HepG2 (cell line): ENCODE measurements around the gene FAM53C. TPM values are rescaled to one million over a fixed set of nuclear protein-coding genes. Genes with fewer than 3 reads are reported as not detected.
A peak's percentile ranks its signal among the peaks of the same experiment; 100 is the strongest.

Experiments
- ADNP ChIP-seq: sonication (generic); formaldehyde crosslinking; IDR thresholded peaks from 2 replicates; pipeline ENCODE4 v1.4.0; 2020; ENCODE audit warnings: missing genetic modification reagents
- GTF3A ChIP-seq: sonication (generic); formaldehyde crosslinking; conservative IDR thresholded peaks from 2 replicates; pipeline ENCODE4 v1.4.0; 2020; ENCODE audit warnings: mild to moderate bottlenecking, missing genetic modification reagents
- HMGXB4 ChIP-seq, 2 experiments: sonication (generic) in 1 of 2; formaldehyde crosslinking in 1 of 2; IDR thresholded peaks; 2 replicates each; pipeline versions ENCODE4 v1.4.0 to v1.6.1; 2018 to 2020; ENCODE audit warnings: missing genetic modification reagents in 2 of 2, borderline replicate concordance in 1 of 2, low read depth in 1 of 2, mild to moderate bottlenecking in 1 of 2, missing biosample characterization in 1 of 2
- KDM6A ChIP-seq: IDR thresholded peaks from 2 replicates; pipeline ENCODE4 v1.6.1; 2016; ENCODE audit warnings: low read depth
- MAFK ChIP-seq, 2 experiments: IDR thresholded peaks in 1 of 2; conservative IDR thresholded peaks in 1 of 2; 2 replicates each; pipeline ENCODE4 v1.6.1; 2011; ENCODE audit warnings: improper control_type of control experiment in 2 of 2, low read length in 2 of 2
- MBD4 ChIP-seq: IDR thresholded peaks from 2 replicates; pipeline ENCODE4 v1.6.1; 2012; ENCODE audit warnings: low read length, inconsistent platforms, borderline replicate concordance
- MZF1 ChIP-seq: sonication (generic); formaldehyde crosslinking; IDR thresholded peaks from 2 replicates; pipeline ENCODE4 v1.8.1; 2023; ENCODE audit warnings: mild to moderate bottlenecking, missing genetic modification reagents, borderline replicate concordance
- NFRKB ChIP-seq: fragments of 450-650 bp; IDR thresholded peaks from 2 replicates; pipeline ENCODE4 v1.6.1; 2017
- ZNF782 ChIP-seq: sonication (generic); formaldehyde crosslinking; IDR thresholded peaks from 2 replicates; pipeline ENCODE4 v1.4.0; 2020; ENCODE audit warnings: missing genetic modification reagents, mild to moderate bottlenecking, borderline replicate concordance
- ZSCAN25 ChIP-seq: sonication (generic); formaldehyde crosslinking; IDR thresholded peaks from 2 replicates; pipeline ENCODE4 v1.8.0; 2022; ENCODE audit warnings: mild to moderate bottlenecking, missing genetic modification reagents
- ZSCAN30 ChIP-seq: sonication (generic); formaldehyde crosslinking; IDR thresholded peaks from 2 replicates; pipeline ENCODE4 v1.5.0; 2020; ENCODE audit warnings: mild to moderate bottlenecking, missing genetic modification reagents
- polyA plus RNA-seq, 8 experiments: library from polyadenylated mRNA; depleted of rRNA in 3 of 8; stranded (reverse) in 7 of 8; unstranded in 1 of 8; fragments of >200 nt; fragmentation: Illumina TruSeq in 4 of 8; extraction: Trizol in 4 of 8; gene quantifications; 2 replicates each; pipeline versions ENCODE4 v1.2.1 to v1.2.3, GENCODE V29; 2011 to 2016; ENCODE audit warnings: low read depth in 4 of 8, missing spikeins in 1 of 8, mixed read lengths in 1 of 8; ENCODE audit not compliant: insufficient read depth in 1 of 8
- total RNA-seq, 5 experiments: library from RNA; depleted of rRNA; stranded (reverse); fragments of >200 nt; fragmentation: Illumina TruSeq; extraction: Trizol; gene quantifications; 2 replicates each; pipeline ENCODE4 v1.2.3, GENCODE V29; 2016; ENCODE audit warnings: low read depth in 1 of 5
- TF ChIP-seq, protein P1 (sequence below): IDR thresholded peaks from 2 replicates; pipeline ENCODE4 v1.6.1; 2016; ENCODE audit warnings: missing biosample characterization, missing genetic modification reagents, low read depth
- TF ChIP-seq, protein P2 (sequence below): sonication (generic); formaldehyde crosslinking; conservative IDR thresholded peaks from 2 replicates; pipeline ENCODE4 v1.5.0; 2020; ENCODE audit warnings: missing genetic modification reagents
- TF ChIP-seq, protein P3 (sequence below): sonication (generic); formaldehyde crosslinking; IDR thresholded peaks from 2 replicates; pipeline ENCODE4 v1.4.0; 2020; ENCODE audit warnings: missing genetic modification reagents, low read depth, mild to moderate bottlenecking, borderline replicate concordance
- TF ChIP-seq, protein P4 (sequence below): sonication (generic); formaldehyde crosslinking; IDR thresholded peaks from 2 replicates; pipeline ENCODE4 v1.5.1; 2020; ENCODE audit warnings: mild to moderate bottlenecking, missing genetic modification reagents
- TF ChIP-seq, protein P5 (sequence below): fragments of 450-650 bp; IDR thresholded peaks from 2 replicates; pipeline ENCODE4 v1.6.1; 2017

Gene FAM53C
- total and polyA plus RNA-seq, 2 of the 13 experiments (the other 11 are each of a cell fraction or from before 2014, with no cell fraction given) = 26.9 to 30.1 TPM

DNA sequence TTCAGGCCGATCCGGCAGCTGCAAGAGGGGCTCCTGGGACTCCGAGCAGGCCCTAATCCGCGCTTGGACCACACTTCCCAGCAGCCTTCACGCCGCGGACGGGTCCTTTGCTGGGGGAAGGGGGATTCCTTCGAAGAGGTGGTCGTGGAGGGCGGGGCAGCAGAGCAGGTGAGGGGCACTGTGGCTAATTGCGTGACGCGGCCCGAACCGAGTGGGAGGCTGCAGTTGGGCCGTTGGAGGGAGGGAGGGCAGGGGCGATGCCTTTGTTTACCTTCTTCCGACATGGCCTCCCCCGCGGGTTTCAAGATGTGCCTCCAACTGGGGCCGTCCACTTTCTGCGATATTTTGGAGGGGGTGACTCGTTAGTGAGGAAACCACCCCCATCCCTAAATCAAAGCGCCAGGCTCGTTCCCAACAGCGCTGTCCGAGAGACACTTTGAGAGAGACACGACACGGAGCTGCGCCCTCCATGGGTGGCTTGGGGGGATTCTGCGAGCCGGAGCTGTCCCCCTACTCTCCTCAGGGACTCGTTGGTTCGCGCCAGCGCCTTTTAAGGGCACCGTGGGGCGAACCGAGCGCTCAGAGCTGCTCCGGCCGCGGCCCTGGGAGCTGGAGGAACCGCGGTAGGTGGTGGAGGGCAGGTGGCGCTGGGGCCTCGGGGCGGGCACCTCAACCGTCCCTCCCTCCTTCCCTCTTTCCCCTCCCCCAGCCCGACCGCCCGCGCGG is at the start of gene FAM53C (continued):
- peak; percentile 68 to 84 for TF ChIP-seq HMGXB4 (CRISPR knock-in tag; IDR thresholded peaks at IDR 0.05; ENCODE audit: borderline replicate concordance in 1 of 2, low read depth in 1 of 2)
- TF ChIP-seq, protein P1, sequence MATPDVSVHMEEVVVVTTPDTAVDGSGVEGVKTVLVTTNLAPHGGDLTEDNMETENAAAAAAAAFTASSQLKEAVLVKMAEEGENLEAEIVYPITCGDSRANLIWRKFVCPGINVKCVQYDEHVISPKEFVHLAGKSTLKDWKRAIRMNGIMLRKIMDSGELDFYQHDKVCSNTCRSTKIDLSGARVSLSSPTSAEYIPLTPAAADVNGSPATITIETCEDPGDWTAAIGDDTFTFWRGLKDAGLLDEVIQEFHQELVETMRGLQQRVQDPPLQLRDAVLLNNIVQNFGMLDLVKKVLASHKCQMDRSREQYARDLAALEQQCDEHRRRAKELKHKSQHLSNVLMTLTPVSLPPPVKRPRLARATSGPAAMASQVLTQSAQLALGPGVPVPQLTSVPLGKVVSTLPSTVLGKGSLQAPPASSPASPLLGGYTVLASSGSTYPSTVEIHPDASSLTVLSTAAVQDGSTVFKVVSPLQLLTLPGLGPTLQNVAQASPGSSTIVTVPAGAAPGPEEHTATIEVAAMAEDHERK = 0 out of 2 replicates have a peak, but pooled peaks have one; percentile 8
- TF ChIP-seq, protein P2, sequence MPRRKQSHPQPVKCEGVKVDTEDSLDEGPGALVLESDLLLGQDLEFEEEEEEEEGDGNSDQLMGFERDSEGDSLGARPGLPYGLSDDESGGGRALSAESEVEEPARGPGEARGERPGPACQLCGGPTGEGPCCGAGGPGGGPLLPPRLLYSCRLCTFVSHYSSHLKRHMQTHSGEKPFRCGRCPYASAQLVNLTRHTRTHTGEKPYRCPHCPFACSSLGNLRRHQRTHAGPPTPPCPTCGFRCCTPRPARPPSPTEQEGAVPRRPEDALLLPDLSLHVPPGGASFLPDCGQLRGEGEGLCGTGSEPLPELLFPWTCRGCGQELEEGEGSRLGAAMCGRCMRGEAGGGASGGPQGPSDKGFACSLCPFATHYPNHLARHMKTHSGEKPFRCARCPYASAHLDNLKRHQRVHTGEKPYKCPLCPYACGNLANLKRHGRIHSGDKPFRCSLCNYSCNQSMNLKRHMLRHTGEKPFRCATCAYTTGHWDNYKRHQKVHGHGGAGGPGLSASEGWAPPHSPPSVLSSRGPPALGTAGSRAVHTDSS (CRISPR knock-in tag) = 0 out of 2 replicates have a peak, but pooled peaks have one; percentile 63
- no peak for TF ChIP-seq ZSCAN30 (CRISPR knock-in tag)
- TF ChIP-seq, protein P3, sequence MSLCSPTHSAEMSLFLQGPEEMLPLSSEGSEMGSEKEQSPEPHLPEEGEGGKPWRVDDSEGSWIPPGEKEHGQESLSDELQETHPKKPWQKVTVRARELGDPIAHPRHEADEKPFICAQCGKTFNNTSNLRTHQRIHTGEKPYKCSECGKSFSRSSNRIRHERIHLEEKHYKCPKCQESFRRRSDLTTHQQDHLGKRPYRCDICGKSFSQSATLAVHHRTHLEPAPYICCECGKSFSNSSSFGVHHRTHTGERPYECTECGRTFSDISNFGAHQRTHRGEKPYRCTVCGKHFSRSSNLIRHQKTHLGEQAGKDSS = 0 out of 2 replicates have a peak, but pooled peaks have one; percentile 36
- TF ChIP-seq ZNF782 (CRISPR knock-in tag) = peak; percentile 86
- no peak for TF ChIP-seq MAFK (conservative IDR thresholded peaks at IDR 0.05 in 1 of 2, IDR thresholded peaks at IDR 0.05 in 1 of 2; ENCODE audit: low read length in 2 of 2)
- no peak for TF ChIP-seq ADNP (CRISPR knock-in tag)
- no peak for TF ChIP-seq MBD4
- TF ChIP-seq, protein P4, sequence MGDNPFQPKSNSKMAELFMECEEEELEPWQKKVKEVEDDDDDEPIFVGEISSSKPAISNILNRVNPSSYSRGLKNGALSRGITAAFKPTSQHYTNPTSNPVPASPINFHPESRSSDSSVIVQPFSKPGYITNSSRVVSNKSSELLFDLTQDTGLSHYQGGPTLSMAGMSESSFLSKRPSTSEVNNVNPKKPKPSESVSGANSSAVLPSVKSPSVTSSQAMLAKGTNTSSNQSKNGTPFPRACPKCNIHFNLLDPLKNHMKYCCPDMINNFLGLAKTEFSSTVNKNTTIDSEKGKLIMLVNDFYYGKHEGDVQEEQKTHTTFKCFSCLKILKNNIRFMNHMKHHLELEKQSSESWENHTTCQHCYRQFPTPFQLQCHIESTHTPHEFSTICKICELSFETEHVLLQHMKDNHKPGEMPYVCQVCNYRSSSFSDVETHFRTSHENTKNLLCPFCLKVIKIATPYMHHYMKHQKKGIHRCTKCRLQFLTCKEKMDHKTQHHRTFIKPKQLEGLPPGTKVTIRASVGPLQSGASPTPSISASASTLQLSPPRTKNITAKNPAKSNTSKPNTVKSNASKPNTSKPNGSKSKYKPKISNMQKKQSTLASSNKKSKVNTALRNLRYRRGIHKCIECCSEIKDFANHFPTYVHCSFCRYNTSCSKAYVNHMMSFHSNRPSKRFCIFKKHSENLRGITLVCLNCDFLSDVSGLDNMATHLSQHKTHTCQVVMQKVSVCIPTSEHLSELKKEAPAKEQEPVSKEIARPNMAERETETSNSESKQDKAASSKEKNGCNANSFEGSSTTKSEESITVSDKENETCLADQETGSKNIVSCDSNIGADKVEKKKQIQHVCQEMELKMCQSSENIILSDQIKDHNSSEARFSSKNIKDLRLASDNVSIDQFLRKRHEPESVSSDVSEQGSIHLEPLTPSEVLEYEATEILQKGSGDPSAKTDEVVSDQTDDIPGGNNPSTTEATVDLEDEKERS (CRISPR knock-in tag) = no peak
- TF ChIP-seq GTF3A (CRISPR knock-in tag) = peak; percentile 60; the same call in 1 of the 2 replicates
- TF ChIP-seq KDM6A = 0 out of 2 replicates have a peak, but pooled peaks have one; percentile 48
- TF ChIP-seq NFRKB = no peak
- TF ChIP-seq MZF1 = no peak
- TF ChIP-seq ZSCAN25 (CRISPR knock-in tag) = peak; percentile 7; the same call in 1 of the 2 replicates
- TF ChIP-seq, protein P5, sequence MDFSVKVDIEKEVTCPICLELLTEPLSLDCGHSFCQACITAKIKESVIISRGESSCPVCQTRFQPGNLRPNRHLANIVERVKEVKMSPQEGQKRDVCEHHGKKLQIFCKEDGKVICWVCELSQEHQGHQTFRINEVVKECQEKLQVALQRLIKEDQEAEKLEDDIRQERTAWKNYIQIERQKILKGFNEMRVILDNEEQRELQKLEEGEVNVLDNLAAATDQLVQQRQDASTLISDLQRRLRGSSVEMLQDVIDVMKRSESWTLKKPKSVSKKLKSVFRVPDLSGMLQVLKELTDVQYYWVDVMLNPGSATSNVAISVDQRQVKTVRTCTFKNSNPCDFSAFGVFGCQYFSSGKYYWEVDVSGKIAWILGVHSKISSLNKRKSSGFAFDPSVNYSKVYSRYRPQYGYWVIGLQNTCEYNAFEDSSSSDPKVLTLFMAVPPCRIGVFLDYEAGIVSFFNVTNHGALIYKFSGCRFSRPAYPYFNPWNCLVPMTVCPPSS = no peak
